HPDE6-E6E7 (cell line): ENCODE data around the gene IQCM.

Source experiments
- DNase-seq: peaks from one replicate; pipeline ENCODE4 v3.0.0; 2011; ENCODE audit warnings: missing footprints; ENCODE audit errors: extremely low spot score

Gene IQCM

GRCh38 chr4:149711593-149712365 lies 103.9 kb downstream of the IQCM start:
- no peak for DNase-seq

- no peak for DNase-seq
These were observed 106.0 kb downstream of the IQCM start for GRCh38 chr4:149709640-149710039.

GRCh38 chr4:149708513-149709130 lies 107.0 kb downstream of the IQCM start:
- DNase-seq = peak; percentile 55

- DNase-seq = no peak
These were observed 107.8 kb downstream of the IQCM start for GRCh38 chr4:149707862-149708261.

GRCh38 chr4:149706942-149707341 lies 108.7 kb downstream of the IQCM start:
- DNase-seq = no peak

- DNase-seq = no peak
These were observed 113.0 kb downstream of the IQCM start for GRCh38 chr4:149702414-149703293.

GRCh38 chr4:149701435-149702156 lies 114.0 kb downstream of the IQCM start:
- no peak for DNase-seq

GRCh38 chr4:149700272-149700671 lies 115.4 kb downstream of the IQCM start:
- DNase-seq = no peak

- no peak for DNase-seq
These were observed 116.0 kb downstream of the IQCM start for GRCh38 chr4:149699642-149700041.

GRCh38 chr4:149690726-149691125 lies 124.9 kb downstream of the IQCM start:
- no peak for DNase-seq

GRCh38 chr4:149684516-149684915 lies 131.1 kb downstream of the IQCM start:
- no peak for DNase-seq

GRCh38 chr4:149676076-149676475 lies 139.6 kb downstream of the IQCM start:
- no peak for DNase-seq

- no peak for DNase-seq
These were observed 169.9 kb downstream of the IQCM start for GRCh38 chr4:149645790-149646189.

GRCh38 chr4:149638073-149638472 lies 177.6 kb downstream of the IQCM start:
- DNase-seq = peak; percentile 7

GRCh38 chr4:149634368-149634767 lies 181.3 kb downstream of the IQCM start:
- no peak for DNase-seq

GRCh38 chr4:149631629-149632028 lies 184.0 kb downstream of the IQCM start:
- DNase-seq = no peak

GRCh38 chr4:149630064-149630463 lies 185.6 kb downstream of the IQCM start:
- no peak for DNase-seq

GRCh38 chr4:149605601-149606378 lies 209.9 kb downstream of the IQCM start:
- no peak for DNase-seq

- DNase-seq = no peak
These were observed 210.8 kb downstream of the IQCM start for GRCh38 chr4:149604827-149605226.

- no peak for DNase-seq
These were observed 220.1 kb downstream of the IQCM start for GRCh38 chr4:149595500-149595899.

GRCh38 chr4:149589826-149590225 lies 225.8 kb downstream of the IQCM start:
- no peak for DNase-seq
